Neural progenitor cell (in vitro differentiated cells): ENCODE measurements around the gene KLC1.

ENCODE experiments used
- CTCF ChIP-seq: fragments of 200-600 bp; sonication (generic); IDR thresholded peaks from 2 replicates; pipeline ENCODE4 v1.5.1; 2017; ENCODE audit warnings: antibody characterized with exemption, mild to moderate bottlenecking
- EZH2 ChIP-seq: fragments of 200-600 bp; sonication (generic); IDR thresholded peaks from 2 replicates; pipeline ENCODE4 v1.6.1; 2017; ENCODE audit warnings: antibody characterized with exemption, mild to moderate bottlenecking, moderate library complexity

- TF ChIP-seq CTCF (no peak), EZH2 (no peak)
These were observed 99.7 kb downstream of the KLC1 start for GRCh38 chr14:103728721-103729120.
